ENCODE measurements around the gene SNCA.

GRCh38 chr4:89733946-89734345 is 103.0 kb downstream of the SNCA start:
- no peak for TF ChIP-seq CTCF (IDR thresholded peaks at IDR 0.05)
- TF ChIP-seq POLR2A (IDR thresholded peaks at IDR 0.05) = no peak
- no peak for TF ChIP-seq POLR2AphosphoS5 (IDR thresholded peaks at IDR 0.05)

All from upper lobe of left lung (tissue), 4 donors.